RPMI7951 (cell line): ENCODE results near the gene E2F7. TPM values are rescaled to one million over a fixed set of nuclear protein-coding genes. Genes with fewer than 3 reads are reported as not detected.

Experiments used
- DNase-seq: peaks from one replicate; pipeline ENCODE4 v3.0.0-alpha.2; 2012; ENCODE audit warnings: low read depth
- total RNA-seq: library from RNA; depleted of rRNA; stranded (reverse); fragments of >200 nt; shearing (Covaris generic); gene quantifications from 2 replicates; pipeline ENCODE4 v1.2.3, GENCODE V29; 2014

Gene E2F7
- total RNA-seq, 1 experiment from 2014 or later, result 26.3 TPM

DNA sequence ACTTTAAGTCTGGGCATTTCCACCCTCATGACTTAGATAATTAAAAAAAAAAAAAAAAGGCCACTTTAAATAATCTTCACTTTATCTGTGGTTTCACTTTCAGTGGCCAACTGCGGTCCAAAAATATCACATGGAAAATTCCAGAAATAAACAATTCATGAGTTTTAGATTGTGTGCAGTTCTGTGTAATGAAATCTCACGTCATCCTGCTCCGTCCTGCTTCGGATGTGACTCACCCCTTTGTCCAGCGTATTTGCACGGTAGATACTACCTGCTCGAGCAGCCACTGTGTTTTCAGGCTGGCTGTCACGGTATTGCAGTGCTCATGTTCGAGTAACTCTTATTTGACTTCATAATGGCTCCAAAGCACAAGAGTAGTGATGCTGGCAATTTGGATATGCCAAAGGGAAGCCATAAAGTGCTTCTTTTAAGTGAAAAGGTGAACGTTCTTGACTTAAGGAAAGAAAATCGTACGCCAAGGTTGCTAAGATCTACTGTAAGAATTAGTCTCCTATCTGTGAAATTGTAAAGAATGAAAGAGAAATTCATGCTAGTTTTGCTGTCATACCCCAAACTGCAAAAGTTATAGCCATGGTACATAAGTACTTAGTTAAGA is 2.4 kb downstream of the E2F7 start:
- DNase-seq, result peak; percentile 92

DNA sequence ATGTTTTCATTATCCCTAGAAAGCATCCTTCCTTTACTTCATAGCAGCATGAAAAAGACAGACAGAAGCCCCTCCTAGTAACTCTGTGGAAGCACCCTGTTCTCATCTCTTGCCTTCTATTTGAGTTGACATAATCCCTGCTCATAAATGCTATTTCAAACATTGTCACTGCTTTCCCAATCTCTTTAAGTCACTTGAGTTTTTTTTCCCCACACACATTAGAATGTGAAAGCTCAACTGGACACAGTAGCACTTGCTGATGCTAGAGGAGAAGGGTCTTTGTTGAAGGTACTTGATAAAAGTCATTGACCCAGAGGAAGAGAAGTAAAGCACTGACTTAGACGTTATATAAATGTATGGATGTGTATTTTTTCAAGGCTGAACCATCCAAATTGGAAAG is 3.0 kb downstream of the E2F7 start:
- no peak for DNase-seq

DNA sequence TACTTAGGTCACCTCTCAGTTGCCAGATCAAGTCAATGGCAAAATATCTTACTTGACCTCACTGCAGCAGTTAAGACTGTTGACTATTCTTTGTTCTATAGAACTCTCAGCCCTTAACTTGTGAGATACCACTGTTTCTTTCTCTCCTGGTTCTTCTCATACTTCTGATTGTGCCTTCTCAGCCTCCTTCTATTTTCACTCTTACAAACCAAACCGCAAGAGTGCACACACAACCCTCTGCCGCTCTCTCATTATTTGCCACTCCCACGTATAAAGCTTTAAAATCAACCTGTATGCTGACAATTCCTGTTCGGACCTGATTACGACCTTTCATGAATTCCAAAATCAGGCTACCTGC is 4.5 kb downstream of the E2F7 start:
- DNase-seq, result no peak

DNA sequence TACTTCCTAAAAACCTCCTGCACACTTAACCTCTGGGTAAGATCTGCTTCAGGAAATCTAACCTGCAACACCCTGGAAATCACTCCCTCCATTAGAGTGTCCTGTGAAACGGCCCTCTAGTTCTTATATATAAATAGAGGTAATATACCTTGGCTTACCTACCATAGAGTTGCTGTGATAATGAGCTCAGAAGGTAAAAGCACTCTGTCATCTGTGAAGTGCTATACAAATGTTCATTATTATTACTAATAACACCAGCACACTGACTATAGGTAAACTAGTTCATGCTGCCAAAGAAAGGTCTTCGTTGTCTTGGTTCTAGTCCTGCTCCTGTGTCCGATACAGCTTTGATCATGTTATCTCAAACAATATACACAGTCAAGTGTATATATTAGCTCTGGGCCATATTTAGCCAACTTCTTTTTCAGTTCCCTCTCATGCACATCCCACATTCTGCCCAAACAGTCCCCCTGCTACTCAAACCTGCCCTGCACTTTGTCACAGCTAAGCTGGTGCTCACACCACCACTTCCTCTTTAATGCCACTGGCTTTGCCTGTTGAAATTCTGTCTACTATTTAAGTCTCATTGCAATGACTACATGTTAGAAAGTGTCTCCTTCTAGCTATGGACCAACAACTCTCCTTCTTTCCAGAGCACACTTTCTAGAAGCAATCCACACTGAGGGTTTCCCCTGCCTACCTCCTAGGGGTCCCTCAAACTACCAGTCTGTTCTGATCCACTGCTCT is 5.1 kb downstream of the E2F7 start:
- DNase-seq, result no peak

DNA sequence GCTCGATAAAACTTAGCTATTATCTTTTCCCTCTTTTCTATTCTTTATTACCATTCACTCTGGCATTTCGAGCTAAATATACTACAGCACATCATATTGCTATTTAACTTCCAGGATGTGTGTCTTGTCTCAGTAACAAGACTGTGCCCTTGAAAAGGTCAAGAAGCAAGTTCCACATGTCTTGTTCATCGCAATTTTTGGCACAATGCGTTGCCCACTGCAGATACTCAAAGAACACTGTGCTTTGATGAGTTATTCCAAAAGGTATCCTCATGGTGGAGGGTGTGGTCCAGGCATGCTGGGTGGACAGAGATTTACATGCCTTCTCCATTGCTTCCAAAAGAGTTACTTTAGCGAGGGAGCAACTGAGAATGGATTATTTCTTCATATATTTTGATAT is 6.6 kb downstream of the E2F7 start:
- DNase-seq, result peak; percentile 19

DNA sequence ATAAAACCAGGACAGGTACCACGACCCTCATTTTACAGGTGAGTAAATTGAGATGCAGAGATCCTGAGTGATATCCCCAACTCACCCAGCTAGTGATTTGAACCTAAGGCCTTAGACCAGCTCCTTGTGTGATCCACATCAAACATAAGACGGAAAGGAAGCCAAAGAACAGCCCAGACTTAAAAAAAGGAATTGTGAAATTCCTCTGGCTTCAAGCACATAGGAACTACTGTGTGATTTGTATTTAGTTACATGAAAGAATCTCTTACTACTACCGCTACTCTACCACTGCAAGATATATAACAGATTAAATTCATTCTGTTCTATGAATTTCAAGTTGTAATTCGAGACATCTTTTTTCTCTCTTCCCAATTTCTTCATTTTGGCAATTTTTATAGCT is 10.5 kb downstream of the E2F7 start:
- DNase-seq, result no peak

DNA sequence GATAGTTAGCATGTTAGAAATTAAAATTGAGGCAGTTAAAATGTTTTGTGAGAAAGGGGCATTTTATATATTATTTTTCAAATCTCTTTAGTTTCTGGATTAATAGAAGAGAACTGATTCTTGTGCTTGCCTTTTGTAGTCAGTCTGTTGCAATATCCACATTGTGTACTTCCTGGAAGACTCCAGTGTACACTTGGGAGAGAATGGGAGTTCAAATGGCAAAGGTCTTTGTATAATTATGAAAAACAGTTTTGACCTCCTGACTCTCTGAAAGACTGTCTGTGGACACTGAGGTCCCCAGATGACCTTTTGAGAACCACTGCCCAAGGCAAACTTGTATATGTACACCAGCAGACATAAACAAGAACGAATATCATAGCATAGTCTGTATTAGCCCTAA is 12.1 kb downstream of the E2F7 start:
- DNase-seq, result no peak

DNA sequence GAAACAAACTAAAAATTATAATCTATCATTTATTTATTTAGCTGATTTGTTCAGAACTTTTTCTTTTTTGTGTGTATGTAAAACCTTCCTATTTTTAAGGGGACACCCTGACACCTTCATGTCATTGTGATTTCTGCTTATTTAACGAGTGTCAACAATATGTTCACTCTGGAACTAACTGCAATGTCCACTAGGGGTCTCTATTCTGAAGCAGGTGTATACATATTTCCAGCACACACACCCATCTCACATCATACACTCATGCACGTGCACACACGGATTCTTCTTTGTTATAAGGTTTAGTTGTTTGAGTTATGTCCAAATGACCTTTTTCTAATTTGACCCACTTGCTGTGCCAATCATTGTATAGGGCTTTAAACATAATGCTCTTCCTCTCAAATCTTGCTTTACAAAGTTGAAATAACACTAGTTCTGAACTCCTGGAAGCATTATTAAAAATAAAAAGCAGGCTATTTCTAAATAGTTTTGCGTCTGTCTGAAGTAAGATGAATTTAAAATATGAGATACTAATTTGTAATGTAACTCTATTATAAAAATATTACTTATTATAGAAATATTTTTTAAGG is 15.5 kb downstream of the E2F7 start:
- peak; percentile 60 for DNase-seq

DNA sequence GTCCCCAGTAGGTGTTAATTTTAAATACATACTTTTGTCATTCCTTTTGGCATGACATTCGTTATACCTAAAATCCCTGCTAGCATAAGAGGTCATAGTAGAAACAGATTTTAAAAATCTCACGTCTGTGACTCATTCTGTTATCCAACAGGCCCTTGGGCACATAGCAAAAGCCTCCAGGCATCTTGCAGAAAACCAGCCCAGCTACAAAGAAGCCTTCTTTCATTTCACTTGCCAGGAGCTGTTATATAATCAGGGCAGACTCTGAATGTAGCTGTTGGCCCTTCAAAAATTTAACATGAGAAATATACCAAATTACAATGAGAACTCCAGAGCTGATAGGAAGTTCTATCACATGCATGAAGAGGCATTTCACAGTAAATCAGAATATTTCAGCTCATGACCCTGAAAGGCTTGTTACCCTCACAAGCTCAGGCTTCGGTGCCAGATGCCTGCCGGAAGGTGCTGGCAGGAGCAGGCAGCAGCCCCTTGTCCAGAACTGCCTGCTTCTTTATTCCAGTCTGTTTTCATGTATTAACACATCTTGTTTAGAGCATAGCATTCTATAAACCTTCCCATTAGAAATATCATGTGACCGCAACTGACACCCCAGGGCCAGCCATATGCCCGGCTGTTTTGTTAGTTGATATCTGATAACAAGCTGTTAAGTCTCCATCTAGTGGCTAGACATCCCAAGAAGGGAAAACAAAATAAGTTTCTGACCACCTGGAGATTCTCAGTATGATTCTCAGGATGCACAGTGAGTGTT is 17.8 kb downstream of the E2F7 start:
- DNase-seq, result no peak

DNA sequence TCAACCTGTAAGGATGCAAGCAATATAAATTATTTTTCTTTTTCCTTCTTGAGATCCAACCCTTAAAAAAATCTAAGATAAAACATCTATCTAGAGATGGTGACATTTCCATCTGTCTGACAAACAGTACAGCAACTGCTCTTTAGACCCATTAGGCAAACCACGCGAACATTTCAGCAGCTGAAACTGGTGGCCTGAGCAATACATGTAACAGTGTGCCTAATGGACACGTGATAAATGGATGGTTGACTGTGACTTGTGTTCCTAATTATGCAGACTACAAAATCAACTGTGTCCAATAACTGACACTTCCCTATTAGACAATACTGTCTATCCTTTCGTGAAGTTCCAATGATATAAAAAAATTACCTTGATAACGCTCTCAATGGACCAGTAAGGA is 18.9 kb downstream of the E2F7 start:
- DNase-seq, result no peak

DNA sequence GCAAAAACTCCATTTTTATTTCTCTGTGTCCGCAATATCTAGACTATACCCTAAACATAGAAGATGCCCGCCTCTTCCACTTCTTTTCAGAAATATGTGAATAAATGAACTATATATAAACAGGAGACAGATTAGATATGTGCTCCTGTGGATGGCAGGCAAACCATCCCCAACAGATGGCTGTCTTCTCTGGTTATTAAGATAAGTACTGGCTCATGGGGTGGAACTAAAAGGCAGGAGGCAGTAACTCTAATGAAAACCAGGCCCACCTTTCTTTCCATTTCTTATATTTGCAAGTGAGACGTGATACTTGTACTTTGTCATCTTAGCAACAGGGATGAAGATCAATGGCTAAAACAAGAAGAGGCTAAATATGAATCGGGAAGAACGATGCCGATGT is 20.2 kb downstream of the E2F7 start:
- DNase-seq, result no peak

DNA sequence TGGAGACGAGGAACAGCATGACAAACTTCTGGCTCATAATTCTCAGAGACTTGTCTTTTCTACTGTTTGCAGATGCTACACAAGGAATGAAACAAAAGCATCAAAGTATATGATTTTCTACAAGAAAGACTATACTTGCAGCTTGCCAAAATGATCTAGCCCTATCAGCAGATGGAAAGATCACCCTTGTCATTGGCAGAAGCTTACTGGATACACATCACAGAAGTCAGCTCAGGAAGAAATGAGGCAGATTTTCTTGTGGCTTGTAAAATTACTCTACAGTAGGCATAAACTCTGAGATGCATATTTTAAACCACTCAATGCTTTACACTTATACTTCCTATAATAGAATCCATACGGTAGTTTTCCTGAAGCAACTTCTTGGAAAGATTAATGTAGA is 20.6 kb downstream of the E2F7 start:
- DNase-seq, result no peak

DNA sequence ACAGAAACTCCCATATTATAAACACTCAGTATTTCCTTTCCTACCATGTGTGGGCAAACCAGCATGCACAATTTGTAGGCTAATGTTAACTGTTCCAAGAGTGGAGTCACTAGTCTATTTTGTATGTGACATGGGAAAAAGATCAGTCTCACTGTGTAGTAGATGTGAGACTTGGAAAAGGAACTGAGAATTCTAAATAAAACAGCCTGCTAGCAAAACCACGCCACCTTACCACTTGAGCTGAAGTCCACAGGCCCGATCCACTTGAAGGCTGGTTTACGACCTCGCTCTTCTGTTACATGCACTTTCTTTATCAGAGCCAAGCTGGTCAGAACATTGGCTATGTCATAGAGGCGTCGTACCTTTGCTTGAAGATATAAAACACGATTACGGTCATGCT is 22.5 kb downstream of the E2F7 start:
- DNase-seq, result no peak

DNA sequence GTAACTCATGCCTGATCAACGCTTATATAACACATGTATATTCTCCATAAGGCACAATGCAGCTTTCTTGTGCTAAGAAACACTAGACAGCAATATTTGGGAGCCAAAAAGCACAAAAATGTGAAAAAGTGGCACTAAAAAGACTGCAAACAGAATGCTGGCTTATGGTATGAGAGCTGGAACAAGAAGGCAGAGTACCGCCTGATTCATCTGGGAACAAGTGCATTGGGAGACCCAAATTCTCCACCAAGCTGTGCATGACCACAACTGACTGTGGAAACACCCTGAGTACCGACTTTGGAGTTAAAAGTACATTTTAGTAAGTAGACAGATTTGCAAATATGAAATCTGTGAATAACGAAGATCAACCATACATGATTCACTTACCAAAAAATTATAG is 25.1 kb downstream of the E2F7 start:
- DNase-seq, result no peak

DNA sequence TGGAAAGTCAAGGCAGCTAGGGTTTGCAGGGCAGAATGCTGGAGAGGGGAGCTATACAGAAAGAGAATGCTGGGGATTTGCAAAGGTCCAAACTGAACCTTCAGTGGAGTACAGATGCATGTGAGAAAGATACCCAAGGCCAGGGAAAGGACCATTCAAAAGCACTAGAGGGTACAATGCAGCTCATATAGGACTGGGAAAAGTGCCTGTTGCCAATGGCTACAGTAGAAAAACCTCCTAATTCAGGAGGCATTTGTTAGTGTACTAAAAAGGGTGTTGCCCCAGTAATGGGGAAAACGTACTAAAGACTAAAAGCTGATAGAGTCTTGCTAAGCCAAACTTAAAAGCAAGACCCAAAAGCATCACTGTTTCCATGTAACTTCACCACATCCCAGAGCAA is 30.1 kb downstream of the E2F7 start:
- DNase-seq, result no peak

DNA sequence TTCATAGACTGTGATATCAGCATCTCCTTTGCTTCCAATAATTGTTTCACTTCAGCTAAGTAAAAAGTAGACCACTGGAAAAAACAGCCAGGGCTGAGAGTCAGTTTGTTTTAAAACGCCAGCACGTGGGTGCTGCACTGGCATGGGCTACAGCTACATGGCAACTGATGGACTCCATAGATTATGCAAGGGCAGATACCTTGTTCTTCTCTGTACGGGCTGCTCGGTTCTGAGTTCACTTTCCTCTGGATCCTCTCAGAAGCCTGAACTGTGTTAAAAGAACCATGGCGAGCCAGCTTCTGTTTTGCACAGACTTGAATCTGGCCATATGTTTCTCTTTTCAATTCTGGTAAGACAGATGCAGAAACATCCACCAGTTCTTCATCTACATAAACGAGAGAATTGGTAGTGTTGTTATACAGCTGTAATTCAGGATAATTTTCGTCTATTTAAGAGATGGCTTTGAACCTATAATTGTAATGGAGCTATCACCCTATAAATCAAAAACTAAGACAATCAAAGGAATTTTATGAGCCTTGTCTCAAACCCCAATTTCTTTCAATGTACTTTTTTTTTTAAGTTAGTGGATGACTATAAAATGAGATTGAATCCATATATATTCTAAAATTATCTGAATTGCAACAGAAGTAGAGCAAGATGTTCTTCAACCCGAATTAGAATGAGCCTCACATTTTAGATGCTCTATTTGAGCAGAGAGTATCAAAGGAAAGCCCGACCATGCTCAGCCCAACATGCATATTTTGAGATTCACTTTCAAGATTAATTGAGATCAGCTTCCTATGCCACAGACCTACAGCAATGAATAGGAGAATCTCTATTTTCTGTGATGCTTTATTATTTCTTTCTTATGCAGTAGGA is 31.5 kb downstream of the E2F7 start:
- DNase-seq, result no peak

DNA sequence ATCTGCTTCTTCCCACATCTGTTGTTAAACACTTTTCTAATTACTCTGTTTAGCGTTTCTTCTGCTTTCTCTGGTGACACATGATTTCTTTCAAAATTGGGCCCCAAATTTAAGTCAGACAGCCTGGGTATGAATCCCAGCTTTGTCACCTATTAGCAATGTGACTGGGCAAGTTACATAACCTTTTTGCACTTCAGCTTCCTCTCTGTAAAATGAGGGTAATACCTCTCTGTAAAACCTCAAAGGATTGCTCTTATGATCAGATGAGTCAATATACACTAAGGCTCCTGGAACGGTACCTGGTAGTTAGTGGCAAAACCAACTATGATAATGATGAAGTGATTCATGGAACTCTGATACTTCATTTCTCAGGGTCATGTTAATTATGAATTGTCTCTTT is 33.0 kb downstream of the E2F7 start:
- DNase-seq, result peak; percentile 43

DNA sequence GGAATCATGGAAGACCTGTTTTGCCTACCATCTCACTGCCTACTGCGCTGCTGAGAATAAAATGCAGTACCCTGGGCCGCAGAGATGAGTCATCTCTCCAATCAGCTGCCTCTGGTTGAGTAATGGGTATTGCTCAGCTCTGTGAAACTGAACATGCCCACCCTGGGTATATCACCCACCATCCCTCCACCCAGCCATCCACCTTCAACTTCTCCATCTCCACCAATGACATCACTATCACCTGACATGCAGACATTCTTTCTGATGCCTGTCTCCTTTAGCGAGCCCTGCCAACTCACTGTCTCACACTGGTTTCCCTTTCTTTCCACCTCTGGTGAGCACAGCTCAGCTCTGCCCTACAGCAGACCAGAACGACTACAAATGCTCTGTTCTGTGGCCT is 33.6 kb downstream of the E2F7 start:
- peak; percentile 65 for DNase-seq

DNA sequence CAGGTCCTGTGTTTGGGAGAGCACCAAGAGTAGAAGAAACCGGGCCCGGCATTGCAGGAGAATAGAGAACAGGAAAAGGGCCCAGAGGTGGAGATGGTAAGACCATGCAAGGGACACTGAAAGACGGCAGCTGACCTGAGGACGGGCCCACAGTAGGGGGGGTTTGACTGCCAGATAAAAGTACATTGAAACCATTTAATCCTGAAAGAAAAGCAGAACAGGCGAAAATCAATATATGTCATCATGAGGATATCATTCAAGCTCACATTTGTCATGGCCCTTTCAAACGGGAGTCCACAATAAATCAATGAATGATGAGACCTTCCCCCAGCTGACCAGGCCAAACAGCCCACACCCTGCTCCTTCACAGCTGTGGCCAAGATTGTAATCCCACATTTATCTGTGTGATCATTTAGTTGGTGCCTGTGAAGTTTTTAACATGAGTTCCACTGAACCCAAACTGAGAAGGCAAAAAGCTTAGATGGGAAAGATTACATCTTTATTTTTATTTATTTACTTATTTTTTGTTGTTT is 39.5 kb downstream of the E2F7 start:
- DNase-seq, result no peak

DNA sequence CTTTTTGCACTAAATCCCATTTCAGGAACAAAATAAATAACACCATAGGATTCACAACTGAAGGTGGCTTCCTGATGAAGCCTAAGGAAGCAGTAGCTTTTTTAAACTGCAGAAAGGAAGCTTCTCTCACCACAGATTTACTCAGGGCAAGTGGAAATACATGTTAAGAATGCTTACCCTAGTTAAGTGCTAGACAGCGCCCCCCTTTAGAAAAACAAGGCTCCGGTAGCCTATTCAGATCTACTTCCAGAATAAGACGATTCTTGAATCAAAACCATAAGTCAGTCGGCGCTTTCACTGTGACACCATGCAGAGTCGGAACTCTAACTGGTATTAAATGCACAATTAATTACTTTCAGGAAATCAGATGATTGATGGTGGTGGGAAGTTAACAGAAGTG is 41.9 kb downstream of the E2F7 start:
- no peak for DNase-seq

DNA sequence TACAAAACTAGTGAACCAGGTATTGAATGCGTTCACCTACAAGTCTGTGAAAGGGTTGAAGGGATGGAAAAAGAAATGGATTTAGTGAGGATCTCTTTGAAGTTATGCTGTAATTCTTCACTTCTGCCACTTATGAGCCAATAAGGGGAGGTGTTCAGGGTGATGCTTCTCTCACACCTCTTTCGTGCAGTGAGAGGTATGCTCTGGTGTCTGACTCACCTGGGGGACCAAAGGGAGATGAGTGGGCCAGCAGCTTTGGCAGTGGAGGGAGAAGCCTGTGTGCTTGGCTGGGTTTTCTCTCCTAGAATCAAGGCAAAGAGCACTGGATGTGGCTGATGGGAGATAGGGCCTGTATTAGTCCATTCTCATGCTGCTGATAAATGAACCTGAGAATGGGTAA is 45.4 kb downstream of the E2F7 start:
- DNase-seq, result no peak

DNA sequence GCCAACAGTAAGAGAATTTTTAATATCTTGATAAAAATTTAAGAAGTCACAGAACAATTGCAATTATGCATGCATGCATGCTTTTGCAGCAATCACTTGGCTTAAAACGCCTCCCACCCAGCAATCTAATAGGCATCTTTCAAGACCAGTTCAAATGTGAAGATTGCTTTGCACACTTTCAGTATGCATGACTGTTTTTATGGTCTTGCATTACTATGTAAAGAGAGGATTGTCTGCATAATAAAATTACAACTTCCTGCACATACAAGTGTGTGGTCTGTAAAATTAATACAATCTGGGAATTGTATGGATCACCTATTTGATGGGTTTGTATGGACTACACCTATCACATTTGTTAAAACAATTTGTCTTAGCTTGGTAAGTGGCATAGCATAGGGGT is 48.8 kb downstream of the E2F7 start:
- DNase-seq, result no peak
